SU-DHL-6 (cell line): ENCODE results near the gene IFITM2.

Experiments used
- EZH2phosphoT487 ChIP-seq: fragments of 200-600 bp; sonication (generic), shearing (Covaris generic); conservative IDR thresholded peaks from 2 replicates; pipeline ENCODE4 v1.6.1; 2018; ENCODE audit warnings: mild to moderate bottlenecking, antibody characterized with exemption, low read length, moderate library complexity, mixed read lengths
- TF ChIP-seq, protein P1 (sequence below): fragments of 200-600 bp; sonication (generic); IDR thresholded peaks from one replicate; pipeline ENCODE4 v1.5.1; 2017; ENCODE audit warnings: antibody characterized with exemption, mild to moderate bottlenecking, low read length, moderate library complexity; ENCODE audit not compliant: insufficient read depth, poor library complexity, severe bottlenecking

DNA sequence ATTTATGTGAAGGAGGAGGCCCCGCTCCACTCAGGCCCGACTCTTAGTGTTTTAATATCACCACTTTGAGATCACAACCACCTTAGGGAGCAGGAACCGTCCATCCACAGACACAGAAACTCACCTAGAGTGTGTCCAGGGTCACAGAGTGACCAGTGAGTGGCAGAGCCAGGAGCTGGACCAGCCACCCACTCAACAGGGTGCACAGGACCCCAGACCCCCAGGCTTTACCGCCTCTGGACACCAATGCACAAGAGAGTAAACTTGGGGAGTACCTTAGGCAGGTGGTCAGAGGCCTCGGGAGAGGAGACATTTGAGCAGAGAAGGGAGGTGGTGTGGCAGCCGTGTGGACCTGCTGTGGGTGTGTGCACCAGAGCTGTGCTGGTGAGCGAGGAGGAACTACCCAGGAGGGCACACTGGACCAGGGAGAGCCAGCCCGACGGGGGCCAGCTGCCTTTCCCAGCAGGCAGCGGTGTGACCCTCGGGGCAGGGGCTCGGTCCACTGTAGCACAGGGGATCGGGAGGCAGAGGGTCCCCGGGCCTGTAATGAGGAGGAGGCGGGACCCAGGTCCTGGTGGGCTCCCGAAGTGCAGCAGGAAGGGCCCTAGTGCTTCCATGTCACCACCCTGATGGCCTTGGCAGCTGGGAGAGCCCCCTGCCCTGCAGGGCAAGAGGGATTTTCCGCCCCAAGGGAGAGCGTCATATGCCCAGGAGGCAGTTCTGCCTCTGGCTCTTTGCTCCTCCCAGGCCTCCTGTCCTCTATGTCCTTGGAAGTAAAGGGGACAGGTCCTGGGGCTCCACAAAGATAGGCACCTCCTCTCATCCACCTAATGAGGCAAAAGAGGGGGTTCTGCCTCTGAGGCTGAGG is 36.9 kb upstream of the IFITM2 start:
- TF ChIP-seq, protein P1, sequence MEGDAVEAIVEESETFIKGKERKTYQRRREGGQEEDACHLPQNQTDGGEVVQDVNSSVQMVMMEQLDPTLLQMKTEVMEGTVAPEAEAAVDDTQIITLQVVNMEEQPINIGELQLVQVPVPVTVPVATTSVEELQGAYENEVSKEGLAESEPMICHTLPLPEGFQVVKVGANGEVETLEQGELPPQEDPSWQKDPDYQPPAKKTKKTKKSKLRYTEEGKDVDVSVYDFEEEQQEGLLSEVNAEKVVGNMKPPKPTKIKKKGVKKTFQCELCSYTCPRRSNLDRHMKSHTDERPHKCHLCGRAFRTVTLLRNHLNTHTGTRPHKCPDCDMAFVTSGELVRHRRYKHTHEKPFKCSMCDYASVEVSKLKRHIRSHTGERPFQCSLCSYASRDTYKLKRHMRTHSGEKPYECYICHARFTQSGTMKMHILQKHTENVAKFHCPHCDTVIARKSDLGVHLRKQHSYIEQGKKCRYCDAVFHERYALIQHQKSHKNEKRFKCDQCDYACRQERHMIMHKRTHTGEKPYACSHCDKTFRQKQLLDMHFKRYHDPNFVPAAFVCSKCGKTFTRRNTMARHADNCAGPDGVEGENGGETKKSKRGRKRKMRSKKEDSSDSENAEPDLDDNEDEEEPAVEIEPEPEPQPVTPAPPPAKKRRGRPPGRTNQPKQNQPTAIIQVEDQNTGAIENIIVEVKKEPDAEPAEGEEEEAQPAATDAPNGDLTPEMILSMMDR = no peak
- TF ChIP-seq EZH2phosphoT487 = no peak
